CD14-positive monocyte (primary cell): ENCODE results near the gene UGT1A9. TPM values are rescaled to one million over a fixed set of nuclear protein-coding genes. Genes with fewer than 3 reads are reported as not detected.

Experiments
- DNase-seq, 3 donors: peaks; one replicate each; pipeline ENCODE4 v3.0.0-alpha.2; 2011 to 2022
- H2AFZ ChIP-seq: 2 replicates; pipeline ENCODE4 v1.6.0; 2012; ENCODE audit warnings: mild to moderate bottlenecking, low read depth, low read length, inconsistent platforms; ENCODE audit not compliant: insufficient read depth, poor library complexity, severe bottlenecking
- H3K27ac ChIP-seq, 2 donors: 1 replicate in 1 of 2; 2 replicates in 1 of 2; pipeline ENCODE4 v1.5.1; 2012 to 2013; ENCODE audit warnings: low read length in 2 of 2, control low read depth in 1 of 2, inconsistent platforms in 1 of 2, low read depth in 1 of 2, mild to moderate bottlenecking in 1 of 2
- H3K27me3 ChIP-seq, 2 donors: one replicate each; pipeline versions ENCODE4 v1.6.0 to v1.6.1; 2011 to 2013; ENCODE audit warnings: low read length in 2 of 2; ENCODE audit not compliant: control insufficient read depth in 2 of 2, insufficient read depth in 2 of 2
- H3K36me3 ChIP-seq, 2 donors: replicated peaks in 1 of 2; 1 replicate in 1 of 2; 2 replicates in 1 of 2; pipeline versions ENCODE4 v1.5.1 to v1.6.1; 2012 to 2013; ENCODE audit warnings: low read length in 2 of 2, control low read depth in 1 of 2, inconsistent platforms in 1 of 2, mild to moderate bottlenecking in 1 of 2; ENCODE audit not compliant: insufficient read depth in 2 of 2, control insufficient read depth in 1 of 2
- H3K4me1 ChIP-seq, 2 donors: 1 replicate in 1 of 2; 2 replicates in 1 of 2; pipeline versions ENCODE4 v1.5.1 to v1.6.1; 2012 to 2013; ENCODE audit warnings: low read length in 2 of 2, control low read depth in 1 of 2, inconsistent platforms in 1 of 2, mild to moderate bottlenecking in 1 of 2, moderate library complexity in 1 of 2; ENCODE audit not compliant: insufficient read depth in 2 of 2, control insufficient read depth in 1 of 2
- H3K4me2 ChIP-seq: replicated peaks from 2 replicates; pipeline ENCODE3; 2012; ENCODE audit warnings: low read length, moderate library complexity, mild to moderate bottlenecking; ENCODE audit not compliant: poor library complexity, severe bottlenecking; ENCODE audit errors: extremely low read depth
- H3K4me3 ChIP-seq, 3 experiments: fragments of 200-600 bp in 1 of 3; sonication (generic) in 1 of 3; replicated peaks in 1 of 3; 1 replicate in 2 of 3; 2 replicates in 1 of 3; pipeline ENCODE4 v1.5.1; 2011 to 2013; ENCODE audit warnings: low read length in 3 of 3, mild to moderate bottlenecking in 3 of 3, control low read depth in 2 of 3, low read depth in 2 of 3, inconsistent platforms in 1 of 3, moderate library complexity in 1 of 3
- H3K79me2 ChIP-seq: 2 replicates; pipeline ENCODE4 v1.6.0; 2012; ENCODE audit warnings: mild to moderate bottlenecking, control low read depth, inconsistent platforms, low read length, moderate library complexity; ENCODE audit not compliant: insufficient read depth
- H3K9ac ChIP-seq: 2 replicates; pipeline ENCODE4 v1.6.0; 2017; ENCODE audit warnings: low read length, mild to moderate bottlenecking; ENCODE audit not compliant: insufficient read depth, poor library complexity, severe bottlenecking
- H3K9me3 ChIP-seq, 2 donors: replicated peaks in 1 of 2; 1 replicate in 1 of 2; 2 replicates in 1 of 2; pipeline versions ENCODE4 v1.5.1 to v1.6.1; 2012 to 2013; ENCODE audit warnings: low read length in 2 of 2, control low read depth in 1 of 2; ENCODE audit not compliant: control insufficient read depth in 1 of 2, insufficient read depth in 1 of 2
- H4K20me1 ChIP-seq: 2 replicates; pipeline ENCODE4 v1.6.0; 2012; ENCODE audit warnings: mild to moderate bottlenecking, low read length, control low read depth, moderate library complexity; ENCODE audit not compliant: insufficient read depth
- H3K27ac Mint-ChIP-seq, 7 donors: one replicate each; pipeline ENCODE4 v1.8.0; 2020; ENCODE audit warnings: mild to moderate bottlenecking in 7 of 7, mixed read lengths in 7 of 7, moderate library complexity in 6 of 7, inconsistent platforms in 2 of 7
- H3K27me3 Mint-ChIP-seq, 3 donors: one replicate each; pipeline ENCODE4 v1.8.0; 2021 to 2022; ENCODE audit warnings: low read depth in 3 of 3, mild to moderate bottlenecking in 3 of 3, mixed read lengths in 3 of 3, moderate library complexity in 3 of 3, inconsistent platforms in 1 of 3
- H3K36me3 Mint-ChIP-seq, 2 donors: one replicate each; pipeline ENCODE4 v1.8.0; 2020; ENCODE audit warnings: mixed read lengths in 2 of 2, inconsistent platforms in 1 of 2, mild to moderate bottlenecking in 1 of 2
- H3K4me1 Mint-ChIP-seq: one replicate; pipeline ENCODE4 v1.8.0; 2020; ENCODE audit warnings: mild to moderate bottlenecking, mixed read lengths
- H3K4me3 Mint-ChIP-seq, 2 donors: one replicate each; pipeline ENCODE4 v1.8.0; 2020; ENCODE audit warnings: mild to moderate bottlenecking in 2 of 2, mixed read lengths in 2 of 2, moderate library complexity in 1 of 2
- H3K9me3 Mint-ChIP-seq, 7 donors: one replicate each; pipeline ENCODE4 v1.8.0; 2020 to 2022; ENCODE audit warnings: mixed read lengths in 7 of 7, mild to moderate bottlenecking in 6 of 7, moderate library complexity in 6 of 7, inconsistent platforms in 2 of 7
- WGBS: methylation state at CpG from one replicate; pipeline ENCODE4 v1.1.5; 2013; ENCODE audit warnings: missing lambda C conversion rate; ENCODE audit not compliant: insufficient coverage; 5-methylcytosine and 5-hydroxymethylcytosine counted together
- intact Hi-C, 2 donors: fragments of 100-400 bp; cut with micrococcal nuclease; formaldehyde crosslinking; loops; one replicate each; pipeline versions ENCODE4 v1.15.0 to v1.15.1; 2023
- polyA plus RNA-seq, 3 donors: library from polyadenylated mRNA; depleted of rRNA in 1 of 3; unstranded in 2 of 3; stranded (reverse) in 1 of 3; fragments of 300-500 nt in 2 of 3; fragments of >200 nt in 1 of 3; fragmentation: Illumina TruSeq in 2 of 3; gene quantifications; 1 replicate in 2 of 3; 2 replicates in 1 of 3; pipeline ENCODE4 v1.2.3, GENCODE V29; 2012 to 2021
- TF ChIP-seq, protein P1 (sequence below): fragments of 200-600 bp; IDR thresholded peaks from one replicate; pipeline ENCODE4 v1.8.0; 2022; ENCODE audit warnings: antibody characterized with exemption, mild to moderate bottlenecking

The UGT1A9 gene
- polyA plus RNA-seq, 3 donors = not detected

DNA sequence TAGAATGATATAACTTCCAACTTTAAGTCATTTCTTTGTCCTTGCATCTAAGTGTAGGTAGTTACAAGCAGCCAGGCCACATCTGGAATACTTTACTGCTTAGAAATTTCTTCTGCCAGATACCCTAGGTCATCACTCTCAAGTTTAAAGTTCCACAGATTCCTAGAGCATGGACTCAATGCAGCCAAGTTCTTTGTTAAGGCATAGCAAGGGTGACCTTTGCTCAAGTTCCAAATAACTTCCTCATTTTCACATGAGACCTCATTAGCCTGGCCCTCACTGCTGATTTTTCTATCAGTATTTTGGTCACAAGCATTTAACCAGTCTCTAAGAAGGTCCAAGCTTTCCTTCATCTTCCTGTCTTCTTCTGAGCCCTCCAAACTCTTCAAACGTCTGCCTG is 7.8 kb upstream of the UGT1A9 start:
- no peaks in the 10 kb centered on the region for H3K36me3 ChIP-seq
- Mint-ChIP-seq H3K36me3 (no peaks in the 10 kb centered on the region), H3K4me1 (no peaks in the 10 kb centered on the region), H3K27ac (no peak overlapping the region), H3K9me3 (peaks cover 6 to 20% (median 9%) of the 10 kb centered on the region in 7 donors), H3K4me3 (no peak overlapping the region), H3K27me3 (peaks cover 1 to 5% (median 3%) of the 10 kb centered on the region in 3 donors)
- WGBS = no CpG with 5 or more reads among the region's 1 CpG
- no peak overlapping the region for H3K4me3 ChIP-seq
- TF ChIP-seq, protein P1, sequence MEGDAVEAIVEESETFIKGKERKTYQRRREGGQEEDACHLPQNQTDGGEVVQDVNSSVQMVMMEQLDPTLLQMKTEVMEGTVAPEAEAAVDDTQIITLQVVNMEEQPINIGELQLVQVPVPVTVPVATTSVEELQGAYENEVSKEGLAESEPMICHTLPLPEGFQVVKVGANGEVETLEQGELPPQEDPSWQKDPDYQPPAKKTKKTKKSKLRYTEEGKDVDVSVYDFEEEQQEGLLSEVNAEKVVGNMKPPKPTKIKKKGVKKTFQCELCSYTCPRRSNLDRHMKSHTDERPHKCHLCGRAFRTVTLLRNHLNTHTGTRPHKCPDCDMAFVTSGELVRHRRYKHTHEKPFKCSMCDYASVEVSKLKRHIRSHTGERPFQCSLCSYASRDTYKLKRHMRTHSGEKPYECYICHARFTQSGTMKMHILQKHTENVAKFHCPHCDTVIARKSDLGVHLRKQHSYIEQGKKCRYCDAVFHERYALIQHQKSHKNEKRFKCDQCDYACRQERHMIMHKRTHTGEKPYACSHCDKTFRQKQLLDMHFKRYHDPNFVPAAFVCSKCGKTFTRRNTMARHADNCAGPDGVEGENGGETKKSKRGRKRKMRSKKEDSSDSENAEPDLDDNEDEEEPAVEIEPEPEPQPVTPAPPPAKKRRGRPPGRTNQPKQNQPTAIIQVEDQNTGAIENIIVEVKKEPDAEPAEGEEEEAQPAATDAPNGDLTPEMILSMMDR = no peak
- no peak overlapping the region for H3K27ac ChIP-seq
- intact Hi-C loops = no loop called here
- H3K27me3 ChIP-seq = no peaks in the 10 kb centered on the region
- peaks cover 9% of the 10 kb centered on the region in 2 donors for H3K9me3 ChIP-seq
- DNase-seq = no peak
- H3K4me1 ChIP-seq = no peaks in the 10 kb centered on the region
- H4K20me1 ChIP-seq = no peaks in the 10 kb centered on the region
- no peak overlapping the region for H2AFZ ChIP-seq
- H3K4me2 ChIP-seq = no peak overlapping the region
- H3K9ac ChIP-seq = no peak overlapping the region
- H3K79me2 ChIP-seq = no peaks in the 10 kb centered on the region

DNA sequence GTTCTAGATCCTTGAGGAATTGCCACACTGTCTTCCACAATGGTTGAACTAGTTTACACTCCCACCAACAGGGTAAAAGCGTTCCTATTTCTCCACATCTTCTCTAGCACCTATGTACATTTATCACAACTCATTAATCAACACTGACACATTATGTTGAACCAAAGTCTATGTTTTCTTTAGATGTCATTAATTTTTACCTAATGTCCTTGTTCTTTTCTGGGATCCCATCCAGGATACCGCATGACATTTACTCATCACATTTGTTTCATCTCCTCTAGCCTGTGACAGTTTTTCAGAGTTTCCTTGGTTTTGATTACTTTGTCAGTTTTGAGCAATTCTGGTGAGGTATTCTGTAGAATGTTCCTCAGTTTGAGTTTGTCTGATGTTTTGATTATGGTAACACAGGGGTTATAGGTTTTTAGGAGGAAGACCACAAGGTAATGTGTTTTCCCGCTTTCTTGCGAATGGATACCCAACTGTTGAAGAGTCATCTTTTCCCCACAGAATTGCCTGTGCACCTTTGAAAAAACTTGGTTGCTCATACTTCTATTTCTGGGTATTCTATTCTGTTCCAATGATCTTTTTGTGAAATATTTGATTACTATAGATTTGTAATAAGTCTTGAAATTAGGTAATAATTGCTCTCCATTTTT is 3.0 kb upstream of the UGT1A9 start:
- no peaks in the 10 kb centered on the region for H4K20me1 ChIP-seq
- no CpG with 5 or more reads among the region's 4 CpGs for WGBS

More for the DNA sequence above, 3.0 kb upstream of the UGT1A9 start:
- Mint-ChIP-seq H3K36me3 (no peaks in the 10 kb centered on the region), H3K27ac (no peak overlapping the region), H3K4me1 (no peaks in the 10 kb centered on the region), H3K9me3 (peaks cover 3 to 12% (median 5%) of the 10 kb centered on the region in 7 donors), H3K4me3 (no peak overlapping the region), H3K27me3 (no peaks in the 10 kb centered on the region)
- Histone ChIP-seq H3K4me2 (no peak overlapping the region), H3K4me3 (no peak overlapping the region), H3K27ac (no peak overlapping the region), H3K36me3 (no peaks in the 10 kb centered on the region), H3K4me1 (no peaks in the 10 kb centered on the region), H3K9me3 (peaks cover 9% of the 10 kb centered on the region in 2 donors), H3K9ac (no peak overlapping the region), H3K79me2 (no peaks in the 10 kb centered on the region), H2AFZ (no peak overlapping the region), H3K27me3 (no peaks in the 10 kb centered on the region)
- no peak for DNase-seq
- TF ChIP-seq, protein P1 = no peak
- intact Hi-C loops = no loop called here
